Fibroblast of skin of scalp (primary cell): ENCODE data around the gene PDE4B.

Experiments used
- DNase-seq: peaks from one replicate; pipeline ENCODE4 v3.0.0-alpha.2; 2013

Gene PDE4B

GRCh38 chr1:65890201-65890843 is 97.6 kb downstream of the PDE4B start:
- DNase-seq: no peak

- DNase-seq: no peak
Measured at GRCh38 chr1:65894738-65895605, 102.3 kb downstream of the PDE4B start.

- DNase-seq: peak; percentile 5
Measured at GRCh38 chr1:65896721-65897120, 104.0 kb downstream of the PDE4B start.

DNA sequence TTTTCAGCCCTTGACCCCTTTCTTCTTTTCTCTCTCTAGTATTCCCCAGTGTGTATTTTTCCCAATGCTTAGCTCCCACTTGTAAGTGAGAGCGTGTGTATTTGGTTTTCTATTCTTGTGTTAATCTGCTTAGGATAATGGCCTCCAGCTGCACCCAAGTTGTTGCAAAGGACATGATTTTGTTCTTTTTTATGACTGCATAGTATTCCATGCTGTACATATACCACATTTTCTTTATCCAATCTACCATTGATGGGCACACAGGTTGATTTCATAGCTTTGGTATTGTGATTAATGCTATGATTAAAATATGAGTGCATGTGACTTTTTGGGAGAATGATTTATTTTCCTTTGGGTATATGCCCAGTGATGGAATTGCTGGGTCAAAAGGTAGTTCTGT is 104.8 kb downstream of the PDE4B start:
- DNase-seq: no peak

GRCh38 chr1:65904681-65905083 is 112.0 kb downstream of the PDE4B start:
- DNase-seq: no peak

DNA sequence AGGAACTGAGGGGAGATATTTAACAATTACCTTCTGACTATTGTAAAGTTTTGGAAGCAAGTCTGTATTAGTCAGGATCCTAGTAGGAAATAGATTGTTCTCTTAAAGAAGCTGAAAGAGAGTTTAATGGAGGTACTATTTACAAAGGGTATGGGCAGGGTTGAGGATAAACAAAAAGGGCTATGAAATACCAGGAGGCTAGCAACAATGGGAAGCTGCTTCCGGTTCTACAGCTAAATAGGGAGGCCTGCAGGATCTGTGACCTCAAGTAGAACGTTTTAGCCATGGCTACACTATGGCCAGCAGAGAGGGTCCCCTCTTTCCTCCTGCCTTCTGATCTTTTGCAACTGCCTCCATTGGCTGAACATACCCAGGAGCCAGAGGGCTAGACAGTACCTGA is 117.7 kb downstream of the PDE4B start:
- no peak for DNase-seq

- no peak for DNase-seq
Measured at GRCh38 chr1:65911679-65912078, 119.0 kb downstream of the PDE4B start.

DNA sequence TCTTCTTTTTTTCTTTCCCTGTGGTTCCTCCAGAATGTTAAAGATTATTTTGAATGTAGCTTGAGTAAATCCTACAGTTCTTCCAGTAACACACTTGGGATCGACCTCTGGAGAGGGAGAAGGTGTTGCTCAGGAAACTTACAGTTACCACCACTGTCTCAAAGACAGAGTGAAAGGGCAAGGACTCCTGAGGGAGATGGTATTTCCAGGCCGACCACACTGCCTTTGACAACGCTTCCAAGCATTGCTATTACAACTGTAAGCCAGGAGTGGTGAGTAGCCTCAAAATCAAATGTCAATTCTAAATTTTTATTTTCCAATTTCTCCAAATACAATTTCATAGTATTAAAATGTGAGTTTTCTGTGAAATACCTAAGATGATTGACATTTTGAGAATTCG is 125.9 kb downstream of the PDE4B start:
- no peak for DNase-seq

GRCh38 chr1:65921446-65921845 is 128.8 kb downstream of the PDE4B start:
- DNase-seq: no peak

GRCh38 chr1:65924471-65924870 is 131.8 kb downstream of the PDE4B start:
- DNase-seq: peak; percentile 52

GRCh38 chr1:65938506-65938905 is 145.8 kb downstream of the PDE4B start:
- no peak for DNase-seq

DNA sequence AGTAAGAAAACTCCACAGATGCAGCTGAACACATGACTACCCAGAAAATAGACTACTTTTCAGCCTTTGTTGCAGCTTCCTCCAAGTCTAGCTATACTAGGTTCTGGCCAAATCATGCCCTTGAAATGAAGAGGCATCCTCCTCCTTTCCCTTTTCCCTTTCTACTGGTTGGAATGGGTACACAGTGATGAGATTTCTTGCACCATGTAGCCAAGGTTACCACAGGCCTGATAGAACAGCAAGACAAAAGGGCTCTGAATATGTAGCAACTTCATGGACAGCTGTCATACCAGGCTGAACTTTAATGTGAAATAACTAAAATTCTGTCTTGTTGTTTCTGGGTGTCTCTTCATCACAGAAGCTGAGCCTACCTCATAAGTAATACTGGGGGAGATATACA is 146.5 kb downstream of the PDE4B start:
- no peak for DNase-seq

GRCh38 chr1:65939636-65940035 is 146.9 kb downstream of the PDE4B start:
- no peak for DNase-seq

- DNase-seq: no peak
Measured at GRCh38 chr1:65940126-65940525, 147.4 kb downstream of the PDE4B start.

GRCh38 chr1:65942476-65942875 is 149.8 kb downstream of the PDE4B start:
- no peak for DNase-seq

DNA sequence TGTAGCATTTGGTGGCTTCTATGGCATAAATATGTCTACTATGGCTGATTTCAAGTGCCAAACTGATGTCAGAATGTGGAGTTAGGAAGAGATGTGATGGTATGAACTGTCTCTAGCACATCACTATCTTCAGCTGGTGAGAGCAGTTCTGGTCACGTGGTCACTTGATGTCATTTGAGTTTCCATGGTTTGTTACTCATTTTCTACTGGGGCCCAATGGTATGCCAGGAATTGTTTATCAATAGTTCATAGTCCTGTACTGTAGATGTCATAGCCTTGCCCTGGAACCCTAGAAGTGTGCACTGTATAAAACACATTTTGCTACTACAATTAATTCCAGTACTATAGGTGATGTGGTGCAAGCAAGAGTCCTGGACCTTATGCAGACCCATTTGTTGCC is 153.7 kb downstream of the PDE4B start:
- no peak for DNase-seq

- DNase-seq: no peak
Measured at GRCh38 chr1:65946960-65947359, 154.3 kb downstream of the PDE4B start.

DNA sequence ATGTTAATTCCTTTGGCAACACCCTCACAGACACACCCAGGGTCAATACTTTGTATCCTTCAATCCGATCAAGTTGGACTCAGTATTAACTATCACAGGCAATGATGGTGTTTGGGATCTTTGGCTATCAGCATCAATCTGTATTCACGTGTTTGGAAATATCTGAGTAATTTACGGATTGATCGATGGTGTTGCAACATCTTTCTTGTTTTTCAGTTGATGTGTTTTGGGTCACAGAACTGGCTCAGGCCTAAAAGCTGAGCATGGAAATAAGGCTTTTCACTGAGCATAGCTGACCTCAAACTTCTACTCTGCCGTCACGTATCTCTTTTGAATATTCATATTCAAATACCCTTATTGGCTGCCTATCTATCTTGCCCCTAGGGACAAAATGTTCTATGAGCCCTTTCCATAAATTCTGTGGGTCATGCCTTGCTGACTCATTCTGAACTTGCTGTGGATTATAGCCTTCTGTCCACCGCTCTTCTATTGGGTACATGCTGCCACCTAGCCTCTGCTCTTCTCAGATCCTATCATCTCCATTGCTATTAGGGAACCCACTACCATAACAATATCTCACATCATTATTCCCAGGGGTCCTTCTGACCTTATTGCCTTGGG is 156.0 kb downstream of the PDE4B start:
- peak; percentile 37 for DNase-seq

GRCh38 chr1:65949230-65949626 is 156.5 kb downstream of the PDE4B start:
- DNase-seq: no peak

DNA sequence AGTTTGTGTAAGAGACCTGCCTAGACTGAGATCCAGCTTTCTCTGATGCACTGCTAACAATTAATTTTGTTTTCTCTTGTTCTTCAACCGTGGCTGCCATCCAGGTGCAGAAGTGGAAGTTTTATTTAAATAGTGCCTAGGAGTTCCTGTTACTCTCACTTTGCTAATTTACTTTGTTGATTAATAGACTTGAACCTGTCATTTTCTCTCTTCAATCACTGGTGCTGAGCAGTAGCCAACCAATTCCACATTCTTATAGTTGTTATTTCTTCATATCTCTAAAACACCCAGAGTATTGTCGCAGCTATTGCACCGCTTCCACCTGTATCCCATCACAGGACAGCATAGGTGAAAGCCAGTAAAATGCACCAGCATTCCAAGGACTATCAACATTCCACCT is 157.2 kb downstream of the PDE4B start:
- DNase-seq: no peak

- no peak for DNase-seq
Measured at GRCh38 chr1:65952696-65953095, 160.0 kb downstream of the PDE4B start.

- no peak for DNase-seq
Measured at GRCh38 chr1:65953170-65953569, 160.5 kb downstream of the PDE4B start.

DNA sequence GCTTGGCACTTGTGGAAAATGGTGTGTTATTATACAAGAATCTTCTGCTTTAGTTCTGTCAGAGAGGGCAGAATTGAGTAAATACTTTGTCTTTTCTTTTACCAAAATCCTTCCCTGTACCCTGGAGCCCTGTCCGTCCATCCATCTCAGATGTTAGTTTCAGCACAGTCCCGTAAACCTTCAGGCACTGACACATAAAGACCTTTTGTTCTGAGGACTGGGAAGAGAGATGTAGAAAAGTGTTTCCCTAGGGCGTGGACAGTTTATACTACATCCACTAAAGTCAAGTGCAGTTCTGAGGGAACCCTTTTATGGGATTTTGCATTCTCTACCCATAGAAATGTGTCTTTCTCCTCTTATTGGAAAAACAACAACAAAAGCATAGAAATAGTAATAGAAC is 162.4 kb downstream of the PDE4B start:
- no peak for DNase-seq

- no peak for DNase-seq
Measured at GRCh38 chr1:65955503-65955902, 162.8 kb downstream of the PDE4B start.
